Left renal cortex interstitium (tissue), 4 donors: ENCODE measurements around the gene STK11. TPM values are rescaled to one million over a fixed set of nuclear protein-coding genes. Genes with fewer than 3 reads are reported as not detected.
"Not testable (repeated sequence)": the region's sequence is repeated elsewhere in the genome, so short reads cannot be mapped to it uniquely, and the experiment has no call there.

ENCODE experiments used
- DNase-seq, 4 donors: peaks; one replicate each; pipeline ENCODE4 v3.0.0-alpha.2; 2013; ENCODE audit warnings: low read depth in 4 of 4, low spot score in 2 of 4, missing footprints in 1 of 4
- polyA plus RNA-seq, 4 donors: library from polyadenylated mRNA; unstranded; fragments of 120-200 nt; gene quantifications; one replicate each; pipeline ENCODE4 v1.2.1, GENCODE V29; 2013; ENCODE audit not compliant: insufficient read length in 4 of 4

STK11 gene
- polyA plus RNA-seq, 4 donors, result 59.1 to 64.4 (median 61.9) TPM

DNA sequence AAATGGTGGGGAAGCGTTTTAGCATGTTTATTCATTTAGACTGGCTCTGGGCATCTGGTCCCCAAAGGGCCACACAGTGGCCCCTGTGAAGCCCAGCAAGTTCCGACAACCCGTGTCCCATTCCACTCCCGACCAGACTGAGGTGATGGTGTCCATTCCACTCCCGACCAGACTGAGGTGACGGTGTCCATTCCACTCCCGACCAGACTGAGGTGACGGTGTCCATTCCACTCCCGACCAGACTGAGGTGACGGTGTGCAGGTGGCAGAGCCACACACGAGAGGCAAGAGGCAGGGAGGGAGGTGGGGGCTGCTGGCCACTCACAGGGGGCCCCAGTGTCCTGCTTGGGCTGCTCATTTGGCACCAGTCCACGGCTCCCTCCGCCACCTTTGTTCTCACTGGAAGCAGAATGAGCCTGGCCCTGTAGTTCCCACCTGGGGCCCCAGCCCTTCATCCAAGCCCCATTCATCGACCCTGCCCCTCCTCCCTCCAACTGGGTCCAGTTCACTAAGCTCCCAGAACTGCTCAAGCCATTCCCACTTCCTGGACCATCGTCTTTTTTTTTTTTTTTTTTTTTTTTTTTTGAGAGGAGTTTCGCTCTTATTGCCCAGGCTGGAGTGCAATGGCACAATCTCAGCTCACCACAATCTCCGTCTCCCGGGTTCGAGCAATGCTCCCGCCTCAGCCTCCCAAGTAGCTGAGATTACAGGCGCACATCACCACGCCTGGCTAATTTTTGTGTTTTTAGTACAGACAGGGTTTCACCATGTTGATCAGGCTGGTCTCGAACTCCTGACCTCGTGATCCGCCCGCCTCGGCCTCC, 40.9 kb downstream of the STK11 start:
- DNase-seq, result not testable (repeated sequence)

DNA sequence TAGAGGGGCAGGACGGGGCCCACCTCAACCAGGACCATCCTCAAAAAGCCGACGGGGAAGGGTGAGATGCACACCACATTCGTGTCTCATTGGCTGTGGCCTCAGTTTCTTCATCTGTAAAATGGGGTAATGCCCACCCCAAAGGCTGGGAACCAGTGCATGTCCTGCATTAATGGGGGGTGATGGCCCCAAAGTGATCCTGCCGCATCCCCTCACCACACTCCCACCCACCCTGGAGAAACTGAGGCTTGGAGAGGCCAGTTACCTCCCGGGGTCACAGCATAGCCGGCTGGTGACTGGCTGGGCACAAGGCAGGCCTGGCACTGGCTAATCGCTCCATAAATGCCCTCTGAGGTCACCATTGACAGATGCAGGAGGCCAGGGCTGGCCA, 42.2 kb downstream of the STK11 start:
- no peak for DNase-seq

DNA sequence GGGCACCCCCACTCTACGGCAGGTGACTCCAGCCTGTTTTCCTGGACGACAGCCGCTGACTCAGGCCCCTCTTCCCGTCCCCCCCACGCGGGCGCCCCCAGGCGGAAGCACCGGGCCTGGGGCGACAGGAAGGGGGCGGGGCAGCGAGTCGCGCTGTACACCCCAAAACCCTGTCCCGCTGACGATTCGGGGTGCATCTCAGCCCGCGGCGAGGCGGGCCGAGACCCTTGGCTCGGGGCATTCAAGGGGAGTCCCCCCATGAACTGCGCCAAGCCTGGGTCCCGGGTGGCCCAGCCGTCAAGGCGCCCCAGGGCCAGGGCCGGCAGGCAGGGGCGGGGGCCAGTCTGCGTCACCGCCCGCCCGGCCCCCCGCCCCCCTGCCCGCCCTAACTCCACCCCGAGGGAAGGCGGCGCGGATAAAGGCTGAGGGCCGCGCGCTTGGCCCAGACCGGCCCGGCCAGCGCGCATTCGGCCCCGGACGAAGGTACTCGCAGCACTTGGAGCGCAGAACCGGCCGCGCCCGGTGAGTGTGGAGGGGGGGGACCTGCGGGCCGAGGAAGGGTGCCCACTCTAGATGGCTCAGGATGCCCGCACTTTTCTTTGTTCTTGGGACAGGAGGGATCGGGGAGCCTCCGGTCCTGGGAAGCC, 42.7 kb downstream of the STK11 start, which contains the start of gene MIDN:
Gene MIDN, plus strand, starts transcription at position 445 of the 647 bp plus-strand sequence. CDS start 1,714 bp downstream, outside the sequence.
- DNase-seq, result no peak

DNA sequence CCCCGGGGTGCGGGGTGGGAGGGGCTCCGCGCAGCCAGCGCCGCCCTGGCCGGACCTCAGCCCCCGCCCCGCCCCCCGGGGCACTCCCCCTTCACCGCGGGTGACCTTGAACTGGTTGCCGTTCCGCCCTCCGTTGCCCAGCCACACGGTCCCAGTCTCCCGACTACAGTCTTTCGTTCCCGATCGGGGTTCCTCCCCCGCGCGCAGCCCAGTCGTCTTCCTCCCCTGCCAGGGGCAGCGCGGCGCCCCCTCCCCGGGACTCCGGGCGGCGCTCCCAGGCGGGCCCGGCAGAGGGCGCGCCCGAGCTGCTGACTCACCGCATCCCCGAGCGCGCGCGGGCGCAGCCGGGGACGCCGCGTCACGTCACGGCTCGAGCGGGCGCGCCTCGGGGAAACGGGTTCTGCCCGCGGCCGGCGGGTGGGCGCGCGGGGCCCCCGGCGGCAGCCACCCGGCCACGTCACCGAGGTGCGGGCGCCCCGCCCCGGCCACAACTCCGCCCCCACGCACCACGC, 43.3 kb downstream of the STK11 start:
- DNase-seq, result no peak

DNA sequence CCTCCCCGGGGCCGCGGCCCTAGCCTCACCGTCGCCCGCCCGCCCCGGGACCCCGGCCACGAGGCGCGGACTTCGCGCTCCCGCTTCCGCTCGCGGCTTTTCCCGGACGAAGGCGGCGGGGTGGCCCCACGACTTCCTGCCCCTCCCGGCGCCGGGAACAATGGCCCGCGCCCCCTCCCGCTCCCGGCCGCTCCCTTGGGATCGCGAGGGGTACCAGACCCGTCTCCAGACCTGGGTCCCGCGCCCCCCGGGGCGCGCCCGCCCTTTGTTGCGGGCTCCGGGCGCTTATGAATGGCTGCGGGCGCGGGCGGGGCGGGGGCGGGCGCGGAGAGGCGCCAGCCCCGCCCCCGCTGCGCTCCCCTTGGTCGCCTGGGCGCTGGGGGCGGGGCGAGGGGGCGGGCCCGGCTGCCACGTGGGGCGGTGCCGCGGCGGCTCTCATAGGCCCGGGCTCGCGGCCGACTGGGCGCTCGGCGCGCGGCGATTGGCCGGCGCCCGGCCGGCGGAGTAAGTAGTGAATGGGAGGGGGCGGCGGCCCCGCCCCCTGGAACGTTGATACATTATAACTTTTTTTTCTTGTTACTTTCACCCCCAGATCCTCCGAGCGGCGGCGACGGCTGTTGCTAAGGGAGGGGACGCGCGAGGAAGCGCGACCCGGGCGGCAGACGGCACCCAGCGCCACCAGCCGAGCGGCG, 43.9 kb downstream of the STK11 start:
- peak in 3 of 4 donors; percentile 91 to 94 (median 94) for DNase-seq

DNA sequence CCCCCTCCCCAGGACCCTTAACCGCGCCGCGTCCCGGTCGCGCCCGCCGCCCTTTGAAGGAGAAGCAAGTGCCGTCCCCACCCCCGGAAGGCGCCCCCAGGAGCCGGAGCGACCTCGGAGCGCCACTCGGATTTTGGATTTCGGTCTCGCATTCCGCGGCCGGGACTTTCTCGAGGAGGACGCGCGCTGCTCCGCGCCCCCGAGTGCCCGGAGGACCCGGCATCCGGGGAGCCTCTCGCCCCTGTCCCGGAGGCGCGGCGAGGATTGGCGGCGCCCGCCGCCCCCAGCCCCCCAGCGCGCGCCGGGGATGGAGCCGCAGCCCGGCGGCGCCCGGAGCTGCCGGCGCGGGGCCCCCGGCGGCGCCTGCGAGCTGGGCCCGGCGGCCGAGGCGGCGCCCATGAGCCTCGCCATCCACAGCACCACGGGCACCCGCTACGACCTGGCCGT, 44.4 kb downstream of the STK11 start:
- DNase-seq, result no peak

DNA sequence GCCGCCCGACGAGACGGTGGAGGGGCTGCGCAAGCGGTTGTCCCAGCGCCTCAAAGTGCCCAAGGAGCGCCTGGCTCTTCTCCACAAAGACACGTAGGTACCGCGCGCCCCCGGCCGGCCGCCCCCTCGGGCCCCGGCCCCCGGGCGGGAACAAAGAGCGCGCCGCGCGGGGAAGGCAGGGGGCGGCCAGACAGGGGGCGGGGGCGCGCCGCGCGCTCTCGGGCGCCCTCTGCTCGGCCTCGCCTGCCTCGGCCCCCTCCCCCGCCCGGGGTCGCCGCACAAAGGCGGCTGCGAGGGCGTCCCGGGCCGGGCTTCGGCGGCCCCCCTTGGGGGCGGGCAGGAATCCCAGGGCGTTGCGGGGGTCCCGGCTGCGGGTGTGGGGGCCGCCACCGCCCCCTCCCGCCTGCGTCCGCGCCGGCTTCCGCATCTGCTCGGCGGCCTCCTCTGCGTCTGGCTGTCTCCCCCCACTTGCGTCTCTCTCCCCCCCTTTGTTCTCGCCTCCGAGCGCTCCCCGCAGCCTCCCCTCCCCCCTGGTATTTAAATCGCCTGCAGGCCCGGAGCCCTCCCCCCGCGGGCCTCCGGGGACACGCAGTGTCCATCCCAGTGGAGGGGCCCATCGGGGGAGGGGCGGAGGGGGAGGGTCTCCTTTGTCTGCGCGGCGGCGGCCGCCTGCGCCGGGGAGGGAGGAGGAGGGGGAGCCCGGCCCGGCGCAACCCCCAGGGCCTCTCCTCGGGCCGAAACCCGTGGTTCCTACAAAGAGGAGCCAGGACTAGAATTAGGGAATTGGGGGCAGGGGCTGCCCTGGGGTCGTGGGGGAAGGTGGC, 45.1 kb downstream of the STK11 start:
- no peak for DNase-seq

DNA sequence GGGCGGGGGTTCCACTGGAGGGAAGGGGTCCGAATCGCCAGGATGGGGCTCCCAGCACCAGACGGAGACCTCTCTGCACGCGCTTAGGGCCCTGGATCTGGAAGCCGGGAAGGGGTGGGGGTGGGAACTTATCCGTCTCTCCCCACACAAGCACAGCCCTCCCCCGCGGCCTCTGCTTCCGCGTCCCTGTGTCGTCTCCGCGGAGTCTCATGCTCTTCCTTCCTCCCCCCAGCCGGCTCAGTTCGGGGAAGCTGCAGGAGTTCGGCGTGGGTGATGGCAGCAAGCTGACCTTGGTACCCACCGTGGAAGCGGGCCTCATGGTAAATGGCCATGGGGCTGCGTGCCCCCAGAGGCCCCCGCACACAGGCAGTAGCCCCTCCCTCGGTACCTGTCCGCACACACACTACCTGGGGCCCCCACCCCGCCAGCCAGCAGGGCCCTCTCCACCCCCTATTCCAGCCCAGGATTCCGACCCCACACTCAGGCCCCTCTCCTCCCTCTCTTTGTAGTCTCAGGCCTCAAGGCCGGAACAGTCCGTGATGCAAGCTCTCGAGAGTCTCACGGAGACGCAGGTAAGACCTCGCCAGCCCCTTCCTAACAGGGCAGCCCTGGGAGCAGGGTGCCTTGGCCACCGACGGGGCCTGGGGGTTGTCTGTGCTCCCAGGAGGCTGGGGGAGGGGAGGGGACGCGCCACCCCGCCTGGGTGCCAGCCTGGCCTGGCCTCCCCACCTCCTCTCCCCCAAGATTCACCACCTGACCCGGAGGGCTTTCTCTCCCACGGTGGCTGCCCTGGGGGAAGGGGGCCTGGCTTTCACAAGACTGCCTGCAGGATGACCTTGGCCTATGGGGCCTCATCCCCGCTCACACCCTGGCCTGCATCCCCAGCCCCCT, 46.0 kb downstream of the STK11 start:
- DNase-seq, result no peak

DNA sequence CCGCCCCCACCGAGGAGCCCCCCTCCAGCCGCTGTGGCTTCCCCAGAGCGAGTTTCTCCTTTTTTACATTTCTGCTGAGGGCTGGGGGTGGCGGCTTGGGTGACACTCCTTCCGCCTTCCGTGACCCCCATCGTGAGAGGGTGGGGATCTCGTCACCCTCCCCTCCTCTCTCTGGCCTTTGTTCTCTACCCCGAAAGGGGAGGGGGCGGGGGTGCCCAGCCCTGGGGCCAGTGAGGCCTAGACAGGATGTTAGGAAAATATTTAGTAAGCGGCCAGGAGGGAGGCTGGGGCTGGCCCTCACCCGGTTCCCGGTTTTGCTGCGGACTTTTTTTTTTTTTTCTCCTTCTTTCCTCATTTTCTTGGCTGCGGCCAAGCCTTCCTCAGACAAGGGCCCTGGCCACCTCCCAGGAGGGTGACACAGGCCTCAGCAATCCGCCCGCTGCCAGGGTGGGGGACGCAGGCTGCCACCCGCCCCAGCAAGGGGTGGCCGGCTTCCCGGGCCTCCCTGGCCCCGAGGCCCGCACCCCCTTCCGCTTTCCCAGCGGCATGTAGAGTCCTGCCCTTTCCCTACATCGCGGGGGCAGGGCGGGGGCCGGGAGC, 46.7 kb downstream of the STK11 start:
- no peak for DNase-seq

DNA sequence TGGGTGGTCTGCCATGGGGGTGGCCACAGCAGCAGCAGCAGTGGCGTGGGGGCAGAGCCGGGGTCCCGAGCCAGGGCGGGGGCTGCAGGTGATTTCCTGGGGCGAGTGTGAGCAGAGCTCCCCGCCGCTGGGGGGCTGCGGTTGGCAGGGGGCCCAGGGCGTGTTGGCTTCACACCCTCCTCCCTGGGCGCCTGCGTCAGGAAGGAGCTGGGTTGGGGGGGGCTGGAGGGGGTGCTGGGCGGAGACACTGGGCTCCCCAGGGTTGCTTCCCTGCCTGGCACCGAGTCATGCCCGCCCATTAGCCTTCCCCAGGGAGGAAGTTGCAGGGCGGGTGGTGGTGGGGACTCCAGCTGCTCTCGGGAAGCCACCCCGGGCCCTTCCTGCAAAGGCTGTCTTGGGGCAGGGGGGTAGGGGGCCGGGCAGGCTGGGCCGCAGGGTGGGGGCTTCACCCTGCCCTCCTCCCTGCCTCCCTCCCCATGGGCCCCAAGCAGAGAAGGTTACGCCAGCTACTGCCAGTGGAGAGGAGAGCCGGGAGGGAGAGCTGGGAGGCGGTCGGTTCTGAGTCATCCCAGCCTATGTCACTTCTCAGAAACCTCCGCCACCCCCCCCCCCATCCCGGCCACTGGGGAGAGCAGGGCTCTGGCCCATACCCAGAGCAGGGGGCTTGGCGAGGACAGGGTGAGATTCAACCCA, 47.4 kb downstream of the STK11 start:
- no peak for DNase-seq

DNA sequence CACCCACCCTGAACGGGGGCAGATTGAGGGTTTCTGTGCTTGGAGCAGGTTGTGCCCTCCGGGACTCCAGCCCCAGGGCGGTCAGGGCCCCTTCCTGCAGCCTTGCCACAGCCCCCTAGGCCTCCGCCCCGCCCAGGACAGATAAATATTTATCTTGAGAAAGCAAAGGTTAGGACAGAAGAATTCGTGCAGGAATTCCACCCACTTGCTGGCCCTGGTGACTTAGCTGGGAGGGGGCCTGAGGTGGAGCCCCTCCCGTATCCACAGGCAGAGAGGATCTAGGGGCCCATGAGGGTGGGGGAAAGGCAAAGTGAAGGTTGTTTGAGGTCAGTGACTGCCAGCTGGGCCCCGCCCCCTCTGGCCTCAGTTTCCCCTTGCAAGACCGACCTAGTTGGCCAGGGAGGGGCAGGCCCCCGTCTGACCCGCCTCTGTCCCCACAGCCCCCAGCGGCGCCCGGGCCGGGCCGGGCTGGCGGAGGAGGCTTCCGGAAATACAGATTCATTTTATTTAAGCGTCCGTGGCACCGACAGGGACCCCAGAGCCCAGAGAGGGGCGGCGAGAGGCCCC, 48.0 kb downstream of the STK11 start:
- DNase-seq, result no peak

DNA sequence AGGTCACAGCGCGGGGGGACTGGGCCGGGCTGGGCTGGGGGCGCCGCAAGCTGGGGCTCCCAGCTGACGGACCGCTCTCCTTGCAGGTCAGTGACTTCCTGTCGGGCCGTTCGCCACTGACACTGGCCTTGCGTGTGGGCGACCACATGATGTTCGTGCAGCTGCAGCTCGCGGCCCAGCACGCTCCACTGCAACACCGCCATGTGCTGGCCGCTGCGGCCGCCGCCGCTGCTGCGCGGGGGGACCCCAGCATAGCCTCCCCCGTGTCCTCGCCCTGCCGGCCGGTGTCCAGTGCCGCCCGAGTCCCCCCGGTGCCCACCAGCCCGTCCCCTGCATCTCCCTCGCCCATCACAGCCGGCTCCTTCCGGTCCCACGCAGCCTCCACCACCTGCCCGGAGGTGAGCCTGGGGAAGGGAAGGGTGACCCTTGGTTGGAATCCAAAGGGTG, 48.5 kb downstream of the STK11 start:
- no peak for DNase-seq

DNA sequence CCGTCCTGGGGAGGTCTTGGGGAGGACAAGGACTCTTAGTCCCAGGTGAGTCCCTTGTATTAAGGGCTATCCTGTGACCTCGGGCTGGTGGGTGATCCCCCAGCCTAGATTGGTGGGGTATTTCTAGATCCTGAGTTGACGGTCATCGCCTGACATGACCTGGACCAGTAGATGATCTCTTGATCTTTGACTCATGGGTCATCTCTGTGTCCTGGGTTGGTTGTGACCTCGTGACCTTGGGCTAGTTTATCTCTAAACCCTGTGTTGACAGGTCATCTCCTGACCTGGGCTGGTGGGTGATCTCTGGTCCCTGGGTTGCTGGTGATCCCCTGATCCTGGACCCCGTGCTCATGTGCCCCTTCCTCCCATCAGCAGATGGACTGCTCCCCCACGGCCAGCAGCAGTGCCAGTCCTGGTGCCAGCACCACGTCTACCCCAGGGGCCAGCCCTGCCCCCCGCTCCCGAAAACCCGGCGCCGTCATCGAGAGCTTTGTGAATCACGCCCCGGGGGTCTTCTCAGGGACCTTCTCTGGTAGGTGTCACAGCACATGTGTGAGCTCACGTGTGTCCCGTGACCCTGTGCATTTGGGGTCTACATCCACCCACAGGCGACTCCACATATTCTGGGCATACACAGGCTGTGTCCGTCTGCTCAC, 49.1 kb downstream of the STK11 start:
- no peak for DNase-seq

DNA sequence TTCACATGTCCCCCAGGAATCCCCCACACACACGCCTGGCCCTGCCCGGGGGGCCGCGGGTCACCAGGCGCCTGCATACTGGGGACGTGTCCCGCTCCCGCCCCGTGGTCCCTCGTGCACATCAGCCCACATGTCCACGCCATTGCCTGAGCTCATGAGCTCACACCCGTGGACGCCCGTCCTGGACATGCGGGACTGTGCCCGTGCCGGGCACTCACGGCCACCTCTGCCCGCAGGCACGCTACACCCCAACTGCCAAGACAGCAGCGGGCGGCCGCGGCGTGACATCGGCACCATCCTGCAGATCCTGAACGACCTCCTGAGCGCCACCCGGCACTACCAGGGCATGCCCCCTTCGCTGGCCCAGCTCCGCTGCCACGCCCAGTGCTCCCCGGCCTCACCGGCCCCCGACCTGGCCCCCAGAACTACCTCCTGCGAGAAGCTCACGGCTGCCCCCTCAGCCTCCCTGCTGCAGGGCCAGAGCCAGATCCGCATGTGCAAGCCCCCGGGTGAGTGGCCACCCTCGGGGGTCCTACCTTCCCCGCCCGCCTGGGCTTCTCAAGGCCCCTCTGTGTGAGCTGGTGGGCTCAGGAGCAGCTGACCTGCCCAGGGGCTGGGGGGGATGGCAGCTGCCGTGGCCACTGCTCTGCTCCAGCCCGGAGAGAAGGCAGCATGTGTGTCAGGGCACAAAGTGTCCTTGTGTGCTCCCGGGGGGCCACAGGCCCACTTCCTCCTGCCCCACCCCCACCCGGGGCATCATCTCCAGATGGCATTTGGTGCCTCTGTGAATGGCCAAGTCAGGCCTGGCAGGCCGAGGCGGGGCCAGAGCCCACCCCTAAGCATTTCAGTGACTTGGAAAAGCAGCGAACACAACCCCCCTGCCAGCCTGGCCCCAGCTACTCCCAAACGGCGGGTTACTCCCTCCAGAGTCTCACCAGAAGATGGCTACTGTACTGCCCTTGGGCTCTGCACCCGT, 49.9 kb downstream of the STK11 start:
- no peak for DNase-seq

DNA sequence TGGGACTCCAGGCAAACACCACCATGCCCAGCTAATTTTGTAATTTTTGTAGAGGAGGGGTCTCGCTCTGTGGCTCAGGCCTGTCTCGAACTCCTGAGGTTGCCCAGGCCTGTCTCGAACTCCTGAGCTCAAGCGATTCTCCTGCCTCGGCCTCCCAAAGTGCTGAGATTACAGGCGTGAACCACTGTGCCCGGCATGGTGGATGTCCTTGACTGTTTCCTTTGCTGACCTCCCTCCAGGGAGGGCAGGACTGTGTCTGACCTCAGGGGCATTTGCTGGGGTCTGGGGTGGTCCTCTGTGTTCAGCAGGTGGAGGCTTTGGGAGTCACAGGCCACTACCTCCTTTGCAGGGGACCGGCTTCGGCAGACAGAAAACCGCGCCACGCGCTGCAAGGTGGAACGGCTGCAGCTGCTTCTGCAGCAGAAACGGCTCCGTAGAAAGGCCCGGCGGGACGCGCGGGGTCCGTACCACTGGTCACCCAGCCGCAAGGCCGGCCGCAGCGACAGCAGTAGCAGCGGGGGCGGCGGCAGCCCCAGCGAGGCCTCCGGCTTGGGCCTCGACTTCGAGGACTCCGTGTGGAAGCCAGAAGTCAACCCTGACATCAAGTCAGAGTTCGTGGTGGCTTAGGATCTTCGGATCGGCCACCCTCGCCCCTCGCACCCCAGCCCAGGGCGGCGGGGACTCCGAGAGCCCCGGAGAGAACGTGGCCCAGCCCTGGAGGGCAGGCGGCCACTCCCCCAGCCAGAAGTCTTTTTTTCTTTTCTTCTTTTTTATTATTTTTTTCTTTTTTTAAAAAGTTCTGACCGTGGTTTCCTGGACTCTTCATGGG, 51.3 kb downstream of the STK11 start:
- DNase-seq, result no peak
